Heart left ventricle (tissue), 13 donors: ENCODE measurements around the gene TARBP2.

Experiments
- POLR2A ChIP-seq, 2 donors: fragments of 450-650 bp; IDR thresholded peaks; one replicate each; pipeline ENCODE4 v1.6.1; 2017; ENCODE audit warnings: antibody characterized with exemption in 2 of 2, mild to moderate bottlenecking in 2 of 2, moderate library complexity in 2 of 2
- TF ChIP-seq, protein P1 (sequence below), 12 donors: fragments of 200-600 bp; sonication (generic) in 4 of 12; IDR thresholded peaks; one replicate each; pipeline versions ENCODE4 v1.5.0 to v1.8.0; 2018 to 2022; ENCODE audit warnings: antibody characterized with exemption in 12 of 12, mild to moderate bottlenecking in 5 of 12
- donor health status: ischemic (EF 13 %, LVEDD 7.1; RV severe dilation, severe dysfunction).
- donor health status: DM: no; HTN: yes; CAD: no.
- donor health status: DM: no; HTN: no; CAD: no.
- donor health status: ischemic (EF 25% LVEDD 6.9; RV normal size, moderate dysfunction).
- donor health status: ischemic (EF 25% LVEDD 5.7; RV mildly dilated, moderate dysfunction).
- donor health status: ischemic (EF 35%, LVEDD 5.7; RV mildly dilated, moderate dysfunction).
- donor health status: nonischemic (EF 11% LVEDD 7.7; RV severe dilation, severe dysfunction).
- donor health status: DM: yes; HTN: yes; CAD: no.
- donor health status: PGD.
- donor health status: ischemic (EF 29% LVEDD 5.4; RV normal size, mild dysfunction).
- donor health status: nonischemic (EF 23%, LVEDD 6.1; RV moderate dilation, normal function).

DNA sequence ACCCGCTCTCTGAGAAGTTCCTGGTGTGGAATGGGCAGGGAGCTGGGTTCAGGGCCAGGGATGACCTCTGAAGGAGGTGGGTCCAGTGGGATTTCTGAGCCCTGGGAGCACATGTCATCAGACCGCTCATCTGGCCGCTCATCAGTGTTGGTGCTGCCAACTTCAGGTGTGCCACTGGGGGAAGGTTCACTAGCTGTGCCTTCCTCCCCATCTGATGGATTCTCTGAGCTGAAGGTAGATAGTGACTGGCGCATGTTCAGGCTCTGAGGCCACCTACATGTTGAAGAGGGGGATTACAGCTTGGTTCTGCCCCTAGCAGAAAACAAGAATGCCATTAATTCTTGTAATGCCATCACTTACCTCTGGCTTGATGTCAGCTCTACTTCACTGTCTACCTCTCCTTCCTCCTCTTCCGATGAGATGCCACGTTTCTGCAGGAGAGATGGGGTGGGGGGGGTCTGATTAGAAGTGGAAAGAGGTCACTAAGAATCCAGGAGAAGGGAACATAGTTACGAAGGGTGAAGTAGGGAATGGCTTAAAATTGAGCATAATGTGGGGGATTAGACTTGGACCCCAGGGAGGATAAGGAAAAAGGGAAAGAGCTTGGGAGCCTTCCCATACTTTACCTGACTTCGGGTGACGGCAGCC is 19.0 kb upstream of the TARBP2 start:
- TF ChIP-seq, protein P1, sequence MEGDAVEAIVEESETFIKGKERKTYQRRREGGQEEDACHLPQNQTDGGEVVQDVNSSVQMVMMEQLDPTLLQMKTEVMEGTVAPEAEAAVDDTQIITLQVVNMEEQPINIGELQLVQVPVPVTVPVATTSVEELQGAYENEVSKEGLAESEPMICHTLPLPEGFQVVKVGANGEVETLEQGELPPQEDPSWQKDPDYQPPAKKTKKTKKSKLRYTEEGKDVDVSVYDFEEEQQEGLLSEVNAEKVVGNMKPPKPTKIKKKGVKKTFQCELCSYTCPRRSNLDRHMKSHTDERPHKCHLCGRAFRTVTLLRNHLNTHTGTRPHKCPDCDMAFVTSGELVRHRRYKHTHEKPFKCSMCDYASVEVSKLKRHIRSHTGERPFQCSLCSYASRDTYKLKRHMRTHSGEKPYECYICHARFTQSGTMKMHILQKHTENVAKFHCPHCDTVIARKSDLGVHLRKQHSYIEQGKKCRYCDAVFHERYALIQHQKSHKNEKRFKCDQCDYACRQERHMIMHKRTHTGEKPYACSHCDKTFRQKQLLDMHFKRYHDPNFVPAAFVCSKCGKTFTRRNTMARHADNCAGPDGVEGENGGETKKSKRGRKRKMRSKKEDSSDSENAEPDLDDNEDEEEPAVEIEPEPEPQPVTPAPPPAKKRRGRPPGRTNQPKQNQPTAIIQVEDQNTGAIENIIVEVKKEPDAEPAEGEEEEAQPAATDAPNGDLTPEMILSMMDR (IDR thresholded peaks at IDR 0.05), result no peak
- TF ChIP-seq POLR2A (IDR thresholded peaks at IDR 0.05), result no peak
